Sigmoid colon (tissue), 7 donors: Measurements from ENCODE around the gene PRCP. TPM values are rescaled to one million over a fixed set of nuclear protein-coding genes. Genes with fewer than 3 reads are reported as not detected.

ENCODE experiments used
- DNase-seq: peaks from one replicate; pipeline ENCODE4 v3.0.0-alpha.2; 2019
- H3K27ac ChIP-seq, 4 donors: fragments of 200-600 bp; sonication (generic); one replicate each; pipeline ENCODE4 v1.5.1; 2016 to 2019; ENCODE audit warnings: mild to moderate bottlenecking in 1 of 4
- H3K27me3 ChIP-seq, 3 donors: fragments of 200-600 bp; sonication (generic); one replicate each; pipeline ENCODE4 v1.5.1; 2019; ENCODE audit warnings: mild to moderate bottlenecking in 1 of 3
- H3K36me3 ChIP-seq, 4 donors: fragments of 200-600 bp; sonication (generic); one replicate each; pipeline ENCODE4 v1.5.1; 2016 to 2019
- H3K4me1 ChIP-seq, 4 donors: fragments of 200-600 bp; sonication (generic); one replicate each; pipeline ENCODE4 v1.5.1; 2017 to 2019
- H3K4me3 ChIP-seq, 4 donors: fragments of 200-600 bp; sonication (generic); one replicate each; pipeline ENCODE4 v1.5.1; 2017 to 2019; ENCODE audit warnings: mild to moderate bottlenecking in 2 of 4, moderate library complexity in 1 of 4
- H3K9me3 ChIP-seq, 4 donors: fragments of 200-600 bp in 3 of 4; sonication (generic) in 3 of 4; one replicate each; pipeline versions ENCODE4 v1.5.1 to v1.6.1; 2013 to 2019
- EP300 ChIP-seq, 4 donors: sonication (generic); formaldehyde crosslinking; IDR thresholded peaks; one replicate each; pipeline ENCODE4 v1.6.1; 2017; ENCODE audit warnings: antibody characterized with exemption in 4 of 4
- POLR2A ChIP-seq, 2 donors: fragments of 450-650 bp; IDR thresholded peaks; one replicate each; pipeline ENCODE4 v1.6.1; 2016; ENCODE audit warnings: antibody characterized with exemption in 2 of 2, mild to moderate bottlenecking in 2 of 2, moderate library complexity in 2 of 2
- POLR2AphosphoS5 ChIP-seq, 4 donors: sonication (generic); formaldehyde crosslinking; IDR thresholded peaks; one replicate each; pipeline ENCODE4 v1.6.1; 2017; ENCODE audit warnings: antibody characterized with exemption in 4 of 4
- WGBS, 2 donors: extraction: QIAGEN DNeasy Blood & Tissue Kit; methylation state at CpG; one replicate each; pipeline ENCODE4 v1.1.7; 2013; 5-methylcytosine and 5-hydroxymethylcytosine counted together
- intact Hi-C: fragments of 100-400 bp; cut with DNase I; formaldehyde crosslinking; loops from one replicate; pipeline ENCODE4 v1.15.1; 2023
- polyA plus RNA-seq, 3 donors: library from polyadenylated mRNA; stranded (reverse); fragments of 200-250 nt; gene quantifications; one replicate each; pipeline ENCODE4 v1.2.3, GENCODE V29; 2013
- total RNA-seq, 4 donors: library from RNA; depleted of rRNA; stranded (reverse); fragments of >200 nt; gene quantifications; one replicate each; pipeline ENCODE4 v1.1.0, GENCODE V29; 2016
- TF ChIP-seq, protein P1 (sequence below), 4 experiments: fragments of 450-650 bp in 3 of 4; fragments of 200-600 bp in 1 of 4; IDR thresholded peaks; one replicate each; pipeline ENCODE4 v1.5.1; 2016 to 2019; ENCODE audit warnings: antibody characterized with exemption in 4 of 4, mild to moderate bottlenecking in 3 of 4, moderate library complexity in 2 of 4
- donor health status: healthy with polysubstance abuse.
- donor health status: Bipolar disorder and iron deficiency.
- donor health status: healthy.

Gene PRCP
- total and polyA plus RNA-seq, 7 donors = 12.6 to 40.2 (median 31.1) TPM

DNA sequence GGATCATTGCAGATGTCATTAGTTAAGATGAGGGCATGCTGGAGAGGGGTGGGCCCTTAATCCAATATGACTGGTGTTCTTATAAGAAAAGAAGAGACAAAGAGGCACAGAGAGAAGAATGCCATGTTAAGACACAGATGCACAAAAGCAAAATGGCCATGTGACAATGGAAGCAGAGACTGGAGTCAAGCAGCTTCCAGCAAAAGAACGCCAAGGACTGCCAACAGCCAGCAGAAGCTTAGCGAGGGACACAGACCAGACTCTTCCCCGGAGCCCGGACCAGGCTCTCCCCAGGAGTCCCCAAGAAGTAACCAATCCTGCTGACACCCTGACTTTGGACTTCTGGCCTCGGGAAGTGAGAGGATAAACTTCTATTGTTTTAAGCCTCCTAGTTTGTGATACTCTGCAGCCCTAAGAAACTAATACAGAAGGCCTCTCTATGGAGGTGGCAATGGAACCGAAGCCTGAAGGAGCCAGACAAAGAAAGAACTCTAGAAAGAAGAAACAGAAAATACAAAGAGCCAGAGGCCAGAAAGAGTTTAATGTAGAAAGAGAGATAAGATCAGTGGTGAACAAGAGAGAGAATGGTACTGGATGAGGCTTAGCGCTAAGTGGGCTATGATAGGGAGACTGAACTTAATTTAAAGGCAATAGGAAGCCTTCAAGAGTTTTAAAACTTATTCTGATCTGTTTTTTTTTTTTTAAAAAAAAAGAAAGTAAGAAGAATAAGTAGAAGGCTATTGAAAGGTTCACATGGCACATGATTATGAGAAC is 27.7 kb downstream of the PRCP start:
- Histone ChIP-seq H3K27ac (no peak overlapping the region), H3K4me3 (no peak overlapping the region), H3K27me3 (no peaks in the 10 kb centered on the region), H3K9me3 (no peaks in the 10 kb centered on the region), H3K4me1 (peaks cover 0 to 20% (median 3%) of the 10 kb centered on the region in 4 donors), H3K36me3 (no peaks in the 10 kb centered on the region)
- DNase-seq = no peak
- 90 to 91% methylated on average over 7 of the region's 7 CpGs for WGBS, 2 donors
- intact Hi-C loops = no loop called here
- no peak for TF ChIP-seq POLR2A (IDR thresholded peaks at IDR 0.05)
- TF ChIP-seq, protein P1, sequence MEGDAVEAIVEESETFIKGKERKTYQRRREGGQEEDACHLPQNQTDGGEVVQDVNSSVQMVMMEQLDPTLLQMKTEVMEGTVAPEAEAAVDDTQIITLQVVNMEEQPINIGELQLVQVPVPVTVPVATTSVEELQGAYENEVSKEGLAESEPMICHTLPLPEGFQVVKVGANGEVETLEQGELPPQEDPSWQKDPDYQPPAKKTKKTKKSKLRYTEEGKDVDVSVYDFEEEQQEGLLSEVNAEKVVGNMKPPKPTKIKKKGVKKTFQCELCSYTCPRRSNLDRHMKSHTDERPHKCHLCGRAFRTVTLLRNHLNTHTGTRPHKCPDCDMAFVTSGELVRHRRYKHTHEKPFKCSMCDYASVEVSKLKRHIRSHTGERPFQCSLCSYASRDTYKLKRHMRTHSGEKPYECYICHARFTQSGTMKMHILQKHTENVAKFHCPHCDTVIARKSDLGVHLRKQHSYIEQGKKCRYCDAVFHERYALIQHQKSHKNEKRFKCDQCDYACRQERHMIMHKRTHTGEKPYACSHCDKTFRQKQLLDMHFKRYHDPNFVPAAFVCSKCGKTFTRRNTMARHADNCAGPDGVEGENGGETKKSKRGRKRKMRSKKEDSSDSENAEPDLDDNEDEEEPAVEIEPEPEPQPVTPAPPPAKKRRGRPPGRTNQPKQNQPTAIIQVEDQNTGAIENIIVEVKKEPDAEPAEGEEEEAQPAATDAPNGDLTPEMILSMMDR (IDR thresholded peaks at IDR 0.05) = no peak
- TF ChIP-seq POLR2AphosphoS5 (IDR thresholded peaks at IDR 0.05) = no peak
- no peak for TF ChIP-seq EP300 (IDR thresholded peaks at IDR 0.05)

DNA sequence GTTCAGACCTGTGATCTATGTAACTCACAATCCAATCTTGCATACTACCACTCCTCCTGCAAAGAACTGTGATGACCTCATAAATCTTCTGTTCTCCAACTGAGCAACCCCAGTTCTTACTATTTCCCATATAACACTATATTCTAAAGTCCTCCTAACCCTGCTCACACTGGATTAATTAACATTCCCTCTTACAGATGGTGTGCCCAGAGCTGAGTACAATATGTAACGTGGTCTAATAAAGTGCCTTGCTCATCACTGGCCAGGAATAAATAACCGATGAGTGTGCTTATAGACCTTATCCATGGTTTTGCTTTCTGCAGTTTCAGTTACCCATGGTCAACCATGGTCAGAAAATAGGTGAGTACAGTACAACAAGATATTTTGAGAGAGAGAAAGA is 28.6 kb downstream of the PRCP start:
- Histone ChIP-seq H3K4me3 (no peak overlapping the region), H3K4me1 (peaks cover 0 to 27% (median 3%) of the 10 kb centered on the region in 4 donors), H3K9me3 (no peaks in the 10 kb centered on the region), H3K27me3 (no peaks in the 10 kb centered on the region), H3K36me3 (no peaks in the 10 kb centered on the region), H3K27ac (no peak overlapping the region)
- WGBS, 2 donors = 95 to 99% methylated on average over 2 of the region's 2 CpGs
- no peak for DNase-seq
- intact Hi-C loops = no loop called here
- TF ChIP-seq, protein P1 (IDR thresholded peaks at IDR 0.05) = no peak
- no peak for TF ChIP-seq POLR2A (IDR thresholded peaks at IDR 0.05)
- no peak for TF ChIP-seq EP300 (IDR thresholded peaks at IDR 0.05)
- TF ChIP-seq POLR2AphosphoS5 (IDR thresholded peaks at IDR 0.05) = no peak

DNA sequence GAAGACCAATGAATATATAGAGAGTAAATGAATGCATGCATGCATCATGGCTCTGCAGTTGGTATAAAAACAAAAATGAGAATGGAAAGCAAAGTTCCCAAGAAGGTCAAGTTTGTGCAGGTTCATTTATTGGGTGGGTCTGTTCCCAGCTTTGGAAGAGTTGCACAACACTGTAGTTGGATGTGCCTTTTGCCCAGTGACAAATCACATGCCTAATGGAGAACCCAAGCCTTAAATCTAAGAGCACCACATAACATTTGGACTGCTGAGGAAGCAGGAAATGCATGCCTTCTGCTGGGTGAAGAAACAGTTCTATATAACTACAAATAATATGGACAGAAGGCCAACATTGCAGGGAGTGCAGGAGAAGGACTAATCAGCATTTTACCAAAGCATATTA is 30.6 kb downstream of the PRCP start:
- TF ChIP-seq, protein P1 (IDR thresholded peaks at IDR 0.05) = no peak
- peak in 1 of 4 donors; percentile 25 for TF ChIP-seq POLR2AphosphoS5 (IDR thresholded peaks at IDR 0.05)
- Histone ChIP-seq H3K27me3 (no peaks in the 10 kb centered on the region), H3K36me3 (no peaks in the 10 kb centered on the region), H3K4me1 (peaks cover 0 to 29% (median 4%) of the 10 kb centered on the region in 4 donors), H3K4me3 (no peak overlapping the region), H3K9me3 (no peaks in the 10 kb centered on the region), H3K27ac (no peak overlapping the region)
- intact Hi-C loops = loop anchor here (5.0 kb wide), 1 partner anchor 152 kb away; no protein-coding TSS in a partner anchor
- no peak for DNase-seq

DNA sequence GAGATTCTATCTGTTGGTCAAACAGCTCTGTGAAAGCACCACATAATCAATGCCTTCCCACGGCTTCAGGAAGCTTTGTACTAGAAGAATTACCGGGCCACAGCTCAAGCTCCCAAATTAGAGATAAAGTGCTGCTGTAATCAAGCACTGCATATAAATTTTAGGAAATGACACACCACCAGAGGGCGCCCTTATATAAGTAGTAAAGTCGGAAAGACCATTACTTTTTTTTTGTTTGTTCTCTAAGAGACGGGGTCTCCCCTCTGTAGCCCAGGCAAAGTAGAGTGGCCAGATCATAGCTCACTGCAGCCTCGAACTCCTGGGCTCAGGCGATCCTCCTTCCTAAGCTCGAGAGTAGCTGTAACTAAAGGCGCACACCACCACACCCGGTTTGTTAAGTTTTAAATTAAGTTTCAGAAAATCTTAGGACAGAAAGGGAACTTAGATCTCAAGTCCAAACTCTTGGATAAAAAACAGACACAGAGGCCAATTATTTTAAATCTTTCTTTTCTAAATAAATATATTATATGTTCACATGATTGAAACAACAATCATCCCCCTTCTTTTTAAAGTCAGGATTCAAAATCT is 32.6 kb downstream of the PRCP start:
- Histone ChIP-seq H3K4me3 (peak overlapping the region in 2 of 4 donors; percentile 10 to 21), H3K27me3 (no peaks in the 10 kb centered on the region), H3K27ac (no peak overlapping the region), H3K9me3 (no peaks in the 10 kb centered on the region), H3K36me3 (no peaks in the 10 kb centered on the region), H3K4me1 (peaks cover 0 to 37% (median 8%) of the 10 kb centered on the region in 4 donors)
- WGBS, 2 donors = 9 to 21% methylated on average over 10 of the region's 10 CpGs
- intact Hi-C loops = loop anchor here (1.0 to 5.0 kb wide), 2 partner anchors 33 to 150 kb away; partner anchors contain the start of gene PRCP
- TF ChIP-seq POLR2AphosphoS5 (IDR thresholded peaks at IDR 0.05) (no peak), EP300 (IDR thresholded peaks at IDR 0.05) (no peak), POLR2A (IDR thresholded peaks at IDR 0.05) (no peak)
- TF ChIP-seq, protein P1 (IDR thresholded peaks at IDR 0.05) = peak in 3 of 4 experiments; percentile 50 to 78 (median 51)
- DNase-seq = peak; percentile 83
